ENCODE results near the gene PRKCA.
"Not testable (repeated sequence)": the region's sequence is repeated elsewhere in the genome, so short reads cannot be mapped to it uniquely, and the experiment has no call there.

Gene PRKCA

GRCh38 chr17:66355510-66355909 is 53.1 kb downstream of the PRKCA start:
- DNase-seq, result no peak

GRCh38 chr17:66357037-66357436 is 54.6 kb downstream of the PRKCA start:
- DNase-seq, result no peak

DNA sequence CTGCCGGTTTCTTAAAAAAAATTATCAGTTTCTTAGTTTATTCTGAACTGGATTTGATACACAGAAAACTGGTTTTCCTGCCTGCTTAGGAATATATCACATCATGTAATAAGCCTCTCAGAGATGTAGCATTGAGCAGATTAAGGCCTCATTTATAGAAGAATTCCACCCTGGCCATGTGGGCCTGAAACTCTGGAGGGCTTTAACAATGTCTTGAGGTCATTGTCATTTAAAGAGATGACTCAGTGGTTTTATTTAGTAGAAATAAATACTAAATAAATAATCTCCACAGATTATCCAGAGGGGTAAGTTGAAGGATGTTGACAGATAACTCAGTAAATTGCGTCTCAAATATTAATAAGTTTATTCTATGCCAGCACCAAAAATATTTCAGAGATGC is 56.9 kb downstream of the PRKCA start:
- DNase-seq, result no peak

- not testable (repeated sequence) for DNase-seq
Measured at GRCh38 chr17:66360961-66361565, 58.6 kb downstream of the PRKCA start.

- peak; percentile 24 for DNase-seq
Measured at GRCh38 chr17:66364508-66364907, 62.1 kb downstream of the PRKCA start.

DNA sequence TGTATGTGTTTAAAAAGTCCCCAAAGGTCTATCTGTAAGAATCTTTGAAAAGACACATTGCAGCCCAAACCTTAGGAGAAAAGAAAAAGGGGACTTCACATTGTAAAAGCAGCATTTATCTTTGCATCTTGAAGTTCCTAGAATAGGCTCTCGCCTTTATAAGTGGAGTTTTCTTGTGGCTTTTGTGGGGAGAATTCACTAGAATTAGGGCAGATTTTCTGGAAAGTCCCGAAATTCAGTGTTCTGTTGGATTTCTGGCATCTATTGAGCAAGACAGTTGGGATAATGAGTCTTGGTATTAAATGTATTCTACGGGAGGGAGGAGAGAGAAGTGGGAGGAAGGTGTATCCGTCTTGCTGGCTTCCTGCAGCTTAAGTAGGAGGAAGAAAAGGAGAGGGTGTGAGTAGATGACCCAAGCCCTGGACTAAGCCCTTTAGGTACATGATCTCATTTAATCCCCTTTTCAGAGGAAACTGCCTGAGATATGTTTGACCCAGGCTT is 62.6 kb downstream of the PRKCA start:
- peak; percentile 34 for DNase-seq

GRCh38 chr17:66365903-66366302 is 63.5 kb downstream of the PRKCA start:
- no peak for DNase-seq

DNA sequence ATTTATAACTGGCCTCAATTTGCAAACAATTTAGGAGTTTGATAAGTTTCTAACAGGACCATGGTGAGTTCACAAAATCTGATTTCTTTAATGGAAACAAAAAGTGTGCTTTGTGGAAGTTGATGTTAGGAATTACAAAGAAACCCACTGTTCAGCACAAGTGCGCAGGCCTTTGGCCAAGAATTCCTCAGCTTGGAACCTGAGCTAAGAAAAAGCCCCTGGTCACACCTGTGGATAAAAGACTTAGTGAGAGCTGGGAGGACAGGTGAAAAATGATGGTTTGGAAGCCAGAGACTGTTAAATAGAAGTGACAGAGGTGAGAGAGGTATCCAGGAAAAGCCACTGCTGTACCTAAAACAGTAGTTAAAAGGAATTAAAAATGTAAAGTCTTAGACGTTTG is 64.7 kb downstream of the PRKCA start:
- DNase-seq, result no peak

DNA sequence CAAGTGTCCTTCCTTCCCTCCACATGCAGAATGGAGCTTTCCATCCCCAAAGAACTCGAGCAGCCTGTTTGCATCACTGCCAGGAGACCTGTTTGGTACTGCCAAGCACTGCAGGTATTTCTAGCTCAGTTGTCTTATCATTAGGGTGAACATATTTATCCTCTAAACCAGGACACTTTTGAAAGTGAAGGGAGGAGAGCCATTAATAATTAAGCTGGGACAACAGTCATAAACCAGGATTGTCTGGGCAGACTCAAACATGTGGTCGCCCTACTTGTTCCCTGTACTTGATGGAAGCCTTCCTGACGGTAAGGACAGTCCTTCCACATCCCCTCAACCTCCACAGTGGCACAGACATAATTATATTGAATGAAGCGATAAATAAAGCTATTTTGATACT is 67.4 kb downstream of the PRKCA start:
- DNase-seq, result no peak

DNA sequence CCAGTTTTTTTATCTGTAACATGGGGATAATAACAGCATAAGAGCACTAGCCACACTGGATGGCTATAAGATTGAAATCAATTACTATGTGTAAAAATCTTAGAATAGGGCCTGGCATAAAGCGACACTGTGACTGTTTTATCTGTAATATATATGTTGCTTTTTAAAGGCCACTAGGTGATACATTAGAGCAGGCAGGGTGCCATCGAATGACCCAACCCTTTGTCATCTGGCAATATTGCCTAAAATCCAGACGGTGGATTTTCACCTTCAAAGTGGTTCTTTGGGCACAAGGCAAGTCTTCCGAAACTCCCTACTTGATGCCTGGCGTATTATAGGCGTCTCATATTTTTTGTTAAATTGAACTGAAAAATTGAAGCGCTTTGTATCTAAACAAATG is 69.1 kb downstream of the PRKCA start:
- no peak for DNase-seq

GRCh38 chr17:66372182-66372581 is 69.8 kb downstream of the PRKCA start:
- DNase-seq, result peak; percentile 28

DNA sequence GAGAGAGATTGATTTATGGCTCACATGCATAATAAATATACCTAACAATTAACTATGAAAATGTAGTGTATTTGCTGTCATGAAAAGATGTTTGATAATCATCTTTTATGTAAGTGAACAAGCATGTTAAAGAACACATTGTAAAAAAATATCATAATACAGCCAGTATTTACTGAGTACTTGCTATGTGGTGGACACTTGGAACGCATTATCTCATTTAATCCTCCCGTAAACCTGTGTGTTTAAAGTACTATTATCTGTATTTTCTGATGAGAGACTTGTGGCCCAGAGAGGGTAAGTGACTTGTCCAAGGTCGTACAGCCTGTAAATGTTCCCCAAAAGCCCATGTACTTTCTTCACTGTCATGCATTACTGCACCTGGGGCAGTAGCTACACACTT is 70.7 kb downstream of the PRKCA start:
- DNase-seq, result no peak

GRCh38 chr17:66373944-66374817 is 71.8 kb downstream of the PRKCA start:
- peak; percentile 39 for DNase-seq

GRCh38 chr17:66375121-66375520 is 72.7 kb downstream of the PRKCA start:
- DNase-seq, result no peak

DNA sequence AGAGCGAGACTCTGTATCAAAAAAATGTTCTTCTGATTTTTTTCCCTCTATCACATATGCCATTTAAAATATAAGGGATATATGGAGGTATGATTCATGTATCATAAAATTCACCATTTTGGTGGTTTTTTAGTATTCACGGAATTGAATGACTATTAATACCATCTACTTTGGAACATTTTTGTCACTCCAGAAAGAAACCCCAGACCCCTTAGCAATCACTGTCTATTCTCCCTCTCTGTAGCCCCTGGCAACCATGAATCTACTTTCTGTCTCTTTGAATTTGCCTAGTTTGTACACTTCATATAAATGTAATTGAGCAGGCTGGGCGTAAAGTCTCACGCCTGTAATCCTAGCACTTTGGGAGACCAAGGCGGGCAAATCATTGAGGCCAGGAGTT is 75.9 kb downstream of the PRKCA start:
- DNase-seq, result no peak

DNA sequence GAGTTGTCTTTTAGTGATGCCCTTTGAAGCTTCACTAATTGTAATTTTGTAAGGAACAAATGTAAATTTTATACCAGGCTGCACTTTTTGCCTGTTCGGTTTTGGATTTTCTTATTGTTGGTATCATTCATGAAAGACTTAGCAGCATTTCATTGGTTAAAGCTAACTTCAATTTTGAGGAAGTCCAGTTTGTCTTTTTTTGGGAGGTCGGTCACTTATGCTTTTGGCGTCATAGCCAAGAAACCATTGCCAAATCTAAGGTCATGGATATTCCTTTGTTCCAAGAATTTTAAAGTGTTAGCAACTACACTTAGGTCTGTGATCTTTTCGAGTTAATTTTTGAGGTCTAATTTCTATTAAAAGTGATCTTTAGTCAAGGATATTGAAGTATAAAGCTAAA is 77.1 kb downstream of the PRKCA start:
- no peak for DNase-seq

- no peak for DNase-seq
Measured at GRCh38 chr17:66379996-66380395, 77.6 kb downstream of the PRKCA start.

DNA sequence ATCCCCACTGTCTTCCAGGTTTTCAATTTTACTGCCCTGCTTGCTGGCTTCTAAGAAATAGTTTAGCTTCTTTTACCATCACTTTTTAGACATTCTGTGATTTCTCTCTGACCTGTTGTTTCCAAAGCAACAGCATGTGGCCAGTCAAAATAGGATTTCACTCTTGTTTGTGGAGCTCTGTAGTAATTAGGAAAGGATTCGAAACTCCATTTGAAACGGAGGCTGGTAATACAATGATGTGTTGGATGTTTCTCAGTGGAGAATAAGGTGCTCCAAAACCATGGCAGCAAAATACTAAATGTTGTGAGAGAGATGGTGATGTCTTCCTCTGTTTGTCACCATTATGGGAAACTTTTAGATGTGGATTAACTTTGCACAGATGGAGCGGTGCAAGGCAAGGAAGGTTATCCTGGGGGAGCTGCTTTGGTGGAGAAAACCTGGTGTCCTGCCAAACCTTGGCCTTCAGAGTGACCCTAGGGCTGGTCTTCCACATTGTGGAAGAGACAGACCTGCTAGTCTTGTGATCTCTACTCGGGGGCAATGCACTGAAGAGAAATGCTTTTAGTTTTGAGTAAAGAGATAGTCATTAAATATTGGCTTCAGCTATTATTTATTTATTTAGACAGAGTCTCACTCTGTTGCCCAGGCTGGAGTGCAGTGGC is 79.4 kb downstream of the PRKCA start:
- DNase-seq, result peak; percentile 43

DNA sequence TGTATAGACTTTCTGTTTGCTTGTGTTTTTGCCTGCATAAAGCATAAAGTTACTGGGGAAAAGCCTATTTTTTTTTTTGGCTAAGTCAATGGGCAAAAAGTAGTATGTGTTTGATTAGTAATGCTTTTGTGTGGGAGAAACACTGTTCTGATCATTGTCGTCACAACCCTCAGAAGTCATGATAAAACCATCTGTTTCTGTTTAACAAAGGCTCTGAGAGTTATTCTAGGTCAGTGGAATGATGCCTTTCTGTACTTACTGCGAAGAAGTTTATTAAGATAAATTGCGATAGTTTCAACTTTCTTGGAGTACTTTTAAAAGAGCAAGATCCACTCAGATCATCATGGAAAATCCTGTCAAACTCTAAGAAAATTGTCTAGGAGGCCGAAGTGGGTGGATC is 80.9 kb downstream of the PRKCA start:
- no peak for DNase-seq

- DNase-seq, result no peak
Measured at GRCh38 chr17:66386498-66387351, 84.3 kb downstream of the PRKCA start.

DNA sequence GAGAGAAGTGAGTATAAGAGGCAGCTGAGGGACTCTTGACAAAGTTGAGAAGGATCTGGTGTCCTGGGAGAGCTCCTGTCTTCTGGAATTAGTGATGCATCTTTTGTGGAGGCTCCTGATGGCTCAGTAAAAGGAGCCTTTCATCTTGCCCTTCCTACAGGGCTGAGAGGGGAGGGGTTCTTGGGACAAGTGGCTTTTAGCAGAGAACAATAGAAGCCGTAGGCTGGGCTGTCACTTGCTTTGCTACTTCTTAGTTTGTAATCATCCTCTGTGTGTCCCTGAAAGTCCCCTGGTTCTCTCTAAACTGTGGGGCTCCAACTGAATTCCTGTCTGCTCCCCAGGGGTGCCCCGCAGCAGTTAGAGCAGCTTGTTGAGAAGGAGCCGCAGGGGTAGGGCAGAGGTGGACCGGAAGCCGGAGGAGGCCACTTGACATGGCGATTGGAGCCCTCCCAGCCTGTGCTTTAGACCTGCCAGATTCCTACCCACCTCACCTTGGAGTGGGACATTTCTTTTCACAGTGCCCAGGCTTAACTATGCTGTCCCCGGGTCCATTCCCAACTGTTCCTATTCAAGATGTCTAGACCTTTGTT is 85.1 kb downstream of the PRKCA start:
- no peak for DNase-seq

DNA sequence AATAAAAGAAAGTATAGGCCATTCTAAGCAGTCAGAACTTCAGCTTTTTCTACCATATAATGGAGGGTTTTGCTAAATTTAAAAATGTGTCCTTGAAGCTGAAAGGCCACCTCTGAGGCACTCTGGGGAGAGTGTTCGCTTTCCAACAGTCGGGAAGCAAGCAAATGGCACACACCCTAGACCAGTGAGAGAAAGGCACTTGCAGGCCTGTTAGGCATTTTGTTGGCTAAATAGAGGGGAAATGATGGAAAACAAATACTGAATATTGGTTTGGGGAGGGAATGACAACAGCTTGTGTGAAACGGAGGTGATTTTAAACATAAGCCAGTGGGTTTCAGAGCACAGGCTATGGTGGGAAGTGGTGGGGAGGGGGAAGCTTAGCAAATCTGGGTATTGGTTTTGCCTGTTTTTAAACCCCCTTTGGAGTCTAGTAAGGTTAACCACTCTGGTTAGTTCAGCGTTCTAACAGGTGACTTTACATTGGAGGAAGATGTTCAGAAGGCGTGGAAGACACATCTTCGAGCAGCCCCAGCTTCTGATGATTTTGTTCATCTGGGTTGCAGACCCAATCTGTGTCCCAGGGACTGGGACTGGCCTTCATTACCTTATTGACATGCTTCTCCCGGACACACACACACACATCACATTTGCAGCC is 90.5 kb downstream of the PRKCA start:
- DNase-seq, result no peak
